Ascending aorta (tissue), 2 donors: Measurements from ENCODE around the gene WWC2. TPM values are rescaled to one million over a fixed set of nuclear protein-coding genes. Genes with fewer than 3 reads are reported as not detected.

Experiments
- DNase-seq, 2 donors: peaks; one replicate each; pipeline ENCODE4 v3.0.0-alpha.2; 2019; ENCODE audit warnings: low spot score in 2 of 2
- H3K27ac ChIP-seq, 2 donors: fragments of 200-600 bp; sonication (generic); one replicate each; pipeline ENCODE4 v1.5.1; 2016 to 2017; ENCODE audit warnings: mild to moderate bottlenecking in 1 of 2
- H3K27me3 ChIP-seq: fragments of 200-600 bp; sonication (generic); one replicate; pipeline ENCODE4 v1.5.1; 2017
- H3K36me3 ChIP-seq, 2 donors: fragments of 200-600 bp; sonication (generic); one replicate each; pipeline ENCODE4 v1.5.1; 2016
- H3K4me1 ChIP-seq, 2 donors: fragments of 200-600 bp; sonication (generic); one replicate each; pipeline ENCODE4 v1.5.1; 2016 to 2017; ENCODE audit warnings: mild to moderate bottlenecking in 1 of 2
- H3K4me3 ChIP-seq, 2 donors: fragments of 200-600 bp; sonication (generic); one replicate each; pipeline ENCODE4 v1.5.1; 2016 to 2017; ENCODE audit warnings: mild to moderate bottlenecking in 1 of 2
- H3K9me3 ChIP-seq, 2 donors: fragments of 200-600 bp; sonication (generic); one replicate each; pipeline ENCODE4 v1.5.1; 2016
- CTCF ChIP-seq, 3 experiments: fragments of 200-600 bp in 2 of 3; fragments of 450-650 bp in 1 of 3; sonication (generic) in 2 of 3; IDR thresholded peaks; one replicate each; pipeline ENCODE4 v1.5.1; 2016 to 2019; ENCODE audit warnings: antibody characterized with exemption in 3 of 3, mild to moderate bottlenecking in 1 of 3, moderate library complexity in 1 of 3
- intact Hi-C: fragments of 100-400 bp; cut with DNase I; formaldehyde crosslinking; loops from one replicate; pipeline ENCODE4 v1.15.1; 2023
- total RNA-seq: library from RNA; depleted of rRNA; stranded (reverse); fragments of >200 nt; gene quantifications from one replicate; pipeline ENCODE4 v1.1.0, GENCODE V29; 2016

WWC2 gene
- total RNA-seq, 1 donor from 2014 or later = 3.8 TPM

DNA sequence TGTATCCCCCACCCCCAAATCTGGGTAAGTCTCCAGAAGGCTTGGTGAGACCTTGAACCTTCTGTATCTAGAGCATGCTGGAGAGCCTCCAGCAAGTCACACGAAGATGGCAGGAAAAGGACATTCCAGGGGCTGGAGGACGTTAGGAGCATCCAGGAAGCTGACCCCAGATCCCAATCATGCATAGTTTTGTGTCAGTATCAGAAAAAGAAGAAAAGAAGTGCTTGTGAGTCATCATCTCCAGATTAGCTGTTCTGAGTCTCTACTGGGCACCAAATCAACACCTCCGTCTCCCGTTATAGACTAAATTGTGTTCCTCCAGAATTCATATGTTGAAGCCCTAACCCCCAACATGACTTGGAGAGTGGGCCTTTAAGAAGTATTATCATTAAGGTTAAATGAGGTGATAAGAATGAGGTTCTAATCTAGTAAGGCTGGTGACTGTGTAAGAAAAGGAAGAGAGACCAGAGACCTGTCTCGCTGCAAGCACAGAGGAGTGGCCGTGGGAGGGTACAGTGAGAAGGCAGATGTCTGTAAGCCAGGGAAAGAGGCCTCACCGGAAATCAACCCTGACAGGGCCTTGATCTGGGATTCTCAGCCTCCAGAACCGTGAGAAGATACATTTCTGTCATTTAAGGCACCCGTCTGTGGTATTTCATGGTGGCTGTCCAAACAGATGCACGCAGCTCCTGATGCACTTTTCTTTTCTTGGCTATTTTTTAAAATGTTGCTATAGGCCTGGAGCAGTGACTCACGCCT, 261.3 kb downstream of the WWC2 start:
- Histone ChIP-seq H3K36me3 (no peaks in the 10 kb centered on the region), H3K4me3 (no peak overlapping the region), H3K27ac (no peak overlapping the region), H3K27me3 (no peaks in the 10 kb centered on the region), H3K4me1 (no peaks in the 10 kb centered on the region), H3K9me3 (no peaks in the 10 kb centered on the region)
- DNase-seq = no peak
- no peak for TF ChIP-seq CTCF (IDR thresholded peaks at IDR 0.05)
- intact Hi-C loops = no loop called here

DNA sequence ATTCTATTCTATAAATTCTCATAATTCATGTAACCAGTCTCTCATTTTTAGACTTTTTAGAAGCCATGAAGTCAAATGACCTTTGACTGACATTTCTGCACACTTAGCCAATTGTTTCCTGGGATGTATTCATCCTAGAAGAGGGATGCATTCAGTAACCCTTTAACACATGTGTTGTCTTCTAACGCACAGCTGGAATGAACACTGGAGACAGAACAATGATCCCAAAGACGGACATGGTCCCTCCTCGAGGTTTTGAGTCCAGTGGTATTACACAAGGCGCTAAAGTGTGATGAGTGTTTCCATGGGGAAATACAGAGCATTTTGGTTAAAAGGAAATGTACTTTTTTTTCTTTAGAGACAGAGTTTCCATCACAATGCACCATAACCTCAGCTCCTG, 263.0 kb downstream of the WWC2 start:
- H3K9me3 ChIP-seq = no peaks in the 10 kb centered on the region
- no peak for DNase-seq
- H3K27ac ChIP-seq = no peak overlapping the region
- H3K36me3 ChIP-seq = no peaks in the 10 kb centered on the region
- no peak for TF ChIP-seq CTCF (IDR thresholded peaks at IDR 0.05)
- no peaks in the 10 kb centered on the region for H3K27me3 ChIP-seq
- no peaks in the 10 kb centered on the region for H3K4me1 ChIP-seq
- no peak overlapping the region for H3K4me3 ChIP-seq
- intact Hi-C loops = no loop called here

GRCh38 chr4:183362916-183363542, 264.0 kb downstream of the WWC2 start:
- no peaks in the 10 kb centered on the region for H3K27me3 ChIP-seq
- no peak for TF ChIP-seq CTCF (IDR thresholded peaks at IDR 0.05)
- no peak overlapping the region for H3K4me3 ChIP-seq
- no peaks in the 10 kb centered on the region for H3K36me3 ChIP-seq
- no peaks in the 10 kb centered on the region for H3K4me1 ChIP-seq
- no peaks in the 10 kb centered on the region for H3K9me3 ChIP-seq
- DNase-seq = no peak
- H3K27ac ChIP-seq = no peak overlapping the region
- intact Hi-C loops = no loop called here

DNA sequence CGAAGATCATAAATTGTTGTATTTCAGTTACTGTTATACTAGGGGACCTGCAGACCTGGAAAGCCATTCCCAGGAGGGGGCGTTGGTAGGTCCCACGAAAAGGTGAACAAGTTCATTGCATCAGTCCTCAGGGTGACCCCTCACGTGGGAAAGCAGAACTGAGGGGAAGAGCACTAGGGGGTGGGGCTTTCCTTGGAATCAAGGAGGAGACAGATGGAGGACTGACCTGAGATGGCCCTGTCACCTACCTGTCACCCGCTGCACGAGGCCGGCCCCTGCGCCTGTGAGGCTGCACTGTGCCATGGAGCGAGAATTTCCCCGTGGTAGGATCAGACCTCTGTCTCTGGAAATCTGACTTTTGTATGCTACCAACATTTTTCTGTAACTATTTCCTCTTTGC, 265.0 kb downstream of the WWC2 start:
- Histone ChIP-seq H3K4me3 (no peak overlapping the region), H3K9me3 (no peaks in the 10 kb centered on the region), H3K27ac (no peak overlapping the region), H3K27me3 (no peaks in the 10 kb centered on the region), H3K4me1 (no peaks in the 10 kb centered on the region), H3K36me3 (no peaks in the 10 kb centered on the region)
- TF ChIP-seq CTCF (IDR thresholded peaks at IDR 0.05) = no peak
- intact Hi-C loops = no loop called here
- no peak for DNase-seq

- no peaks in the 10 kb centered on the region for H3K27me3 ChIP-seq
- no peak overlapping the region for H3K4me3 ChIP-seq
- no peaks in the 10 kb centered on the region for H3K4me1 ChIP-seq
- no peak for TF ChIP-seq CTCF (IDR thresholded peaks at IDR 0.05)
- no peak for DNase-seq
- H3K27ac ChIP-seq = no peak overlapping the region
- no peaks in the 10 kb centered on the region for H3K36me3 ChIP-seq
- intact Hi-C loops = no loop called here
- no peaks in the 10 kb centered on the region for H3K9me3 ChIP-seq
These were observed 267.3 kb downstream of the WWC2 start for GRCh38 chr4:183366206-183366835.
